Measurements from ENCODE around the gene S1PR4.

GRCh38 chr19:3216874-3217273, 38.3 kb downstream of the S1PR4 start:
- TF ChIP-seq, protein P1, sequence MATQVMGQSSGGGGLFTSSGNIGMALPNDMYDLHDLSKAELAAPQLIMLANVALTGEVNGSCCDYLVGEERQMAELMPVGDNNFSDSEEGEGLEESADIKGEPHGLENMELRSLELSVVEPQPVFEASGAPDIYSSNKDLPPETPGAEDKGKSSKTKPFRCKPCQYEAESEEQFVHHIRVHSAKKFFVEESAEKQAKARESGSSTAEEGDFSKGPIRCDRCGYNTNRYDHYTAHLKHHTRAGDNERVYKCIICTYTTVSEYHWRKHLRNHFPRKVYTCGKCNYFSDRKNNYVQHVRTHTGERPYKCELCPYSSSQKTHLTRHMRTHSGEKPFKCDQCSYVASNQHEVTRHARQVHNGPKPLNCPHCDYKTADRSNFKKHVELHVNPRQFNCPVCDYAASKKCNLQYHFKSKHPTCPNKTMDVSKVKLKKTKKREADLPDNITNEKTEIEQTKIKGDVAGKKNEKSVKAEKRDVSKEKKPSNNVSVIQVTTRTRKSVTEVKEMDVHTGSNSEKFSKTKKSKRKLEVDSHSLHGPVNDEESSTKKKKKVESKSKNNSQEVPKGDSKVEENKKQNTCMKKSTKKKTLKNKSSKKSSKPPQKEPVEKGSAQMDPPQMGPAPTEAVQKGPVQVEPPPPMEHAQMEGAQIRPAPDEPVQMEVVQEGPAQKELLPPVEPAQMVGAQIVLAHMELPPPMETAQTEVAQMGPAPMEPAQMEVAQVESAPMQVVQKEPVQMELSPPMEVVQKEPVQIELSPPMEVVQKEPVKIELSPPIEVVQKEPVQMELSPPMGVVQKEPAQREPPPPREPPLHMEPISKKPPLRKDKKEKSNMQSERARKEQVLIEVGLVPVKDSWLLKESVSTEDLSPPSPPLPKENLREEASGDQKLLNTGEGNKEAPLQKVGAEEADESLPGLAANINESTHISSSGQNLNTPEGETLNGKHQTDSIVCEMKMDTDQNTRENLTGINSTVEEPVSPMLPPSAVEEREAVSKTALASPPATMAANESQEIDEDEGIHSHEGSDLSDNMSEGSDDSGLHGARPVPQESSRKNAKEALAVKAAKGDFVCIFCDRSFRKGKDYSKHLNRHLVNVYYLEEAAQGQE (IDR thresholded peaks at IDR 0.05; ENCODE audit: insufficient replicate concordance, low read depth): no peak
- TF ChIP-seq, protein P2, sequence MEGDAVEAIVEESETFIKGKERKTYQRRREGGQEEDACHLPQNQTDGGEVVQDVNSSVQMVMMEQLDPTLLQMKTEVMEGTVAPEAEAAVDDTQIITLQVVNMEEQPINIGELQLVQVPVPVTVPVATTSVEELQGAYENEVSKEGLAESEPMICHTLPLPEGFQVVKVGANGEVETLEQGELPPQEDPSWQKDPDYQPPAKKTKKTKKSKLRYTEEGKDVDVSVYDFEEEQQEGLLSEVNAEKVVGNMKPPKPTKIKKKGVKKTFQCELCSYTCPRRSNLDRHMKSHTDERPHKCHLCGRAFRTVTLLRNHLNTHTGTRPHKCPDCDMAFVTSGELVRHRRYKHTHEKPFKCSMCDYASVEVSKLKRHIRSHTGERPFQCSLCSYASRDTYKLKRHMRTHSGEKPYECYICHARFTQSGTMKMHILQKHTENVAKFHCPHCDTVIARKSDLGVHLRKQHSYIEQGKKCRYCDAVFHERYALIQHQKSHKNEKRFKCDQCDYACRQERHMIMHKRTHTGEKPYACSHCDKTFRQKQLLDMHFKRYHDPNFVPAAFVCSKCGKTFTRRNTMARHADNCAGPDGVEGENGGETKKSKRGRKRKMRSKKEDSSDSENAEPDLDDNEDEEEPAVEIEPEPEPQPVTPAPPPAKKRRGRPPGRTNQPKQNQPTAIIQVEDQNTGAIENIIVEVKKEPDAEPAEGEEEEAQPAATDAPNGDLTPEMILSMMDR (IDR thresholded peaks at IDR 0.05; ENCODE audit: insufficient read depth, low read length): no peak

Measured in HL-60 (cell line).